ENCODE results near the gene PRDM4. TPM values are rescaled to one million over a fixed set of nuclear protein-coding genes. Genes with fewer than 3 reads are reported as not detected.

Gene PRDM4
- total and polyA plus RNA-seq, 2 donors (not counting 3 experiments of a cell fraction or from before 2014, with no cell fraction given), result 25.6 to 36.8 TPM

- H3K36me3 ChIP-seq (ENCODE audit: control insufficient read depth in 2 of 2, extremely low read depth in 1 of 2, insufficient read depth in 2 of 2, low read length in 2 of 2), result no peaks in the 10 kb centered on the region
- no peaks in the 10 kb centered on the region for H3K9me3 ChIP-seq (replicated peaks; ENCODE audit: control insufficient read depth, insufficient read depth, low read length)
- TF ChIP-seq, protein P1, sequence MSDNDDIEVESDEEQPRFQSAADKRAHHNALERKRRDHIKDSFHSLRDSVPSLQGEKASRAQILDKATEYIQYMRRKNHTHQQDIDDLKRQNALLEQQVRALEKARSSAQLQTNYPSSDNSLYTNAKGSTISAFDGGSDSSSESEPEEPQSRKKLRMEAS (IDR thresholded peaks at IDR 0.05; ENCODE audit: insufficient read depth, insufficient read length), result no peak
- no peak for TF ChIP-seq POLR2AphosphoS5 (IDR thresholded peaks at IDR 0.05; ENCODE audit: insufficient read depth, low read depth, low read length)
- TF ChIP-seq JUN (IDR thresholded peaks at IDR 0.05; ENCODE audit: borderline replicate concordance, insufficient read depth, insufficient read length, low read depth), result no peak
- TF ChIP-seq MYC (IDR thresholded peaks at IDR 0.05; ENCODE audit: low read depth, low read length), result no peak
- no peak for TF ChIP-seq POLR2A (IDR thresholded peaks at IDR 0.05; ENCODE audit: low read depth, low read length)
- no peak for TF ChIP-seq FOS (IDR thresholded peaks at IDR 0.05; ENCODE audit: borderline replicate concordance, insufficient read depth, low read length)
- no peak for TF ChIP-seq CTCF (IDR thresholded peaks at IDR 0.05; ENCODE audit: extremely low read depth in 1 of 2, insufficient read depth in 1 of 2, low read depth in 1 of 2, low read length in 2 of 2)
- no peak for TF ChIP-seq EZH2 (IDR thresholded peaks at IDR 0.05; ENCODE audit: borderline replicate concordance, low read depth, low read length, severe bottlenecking)
- TF ChIP-seq GATA2 (IDR thresholded peaks at IDR 0.05; ENCODE audit: insufficient read depth, insufficient read length, low read depth, low read length), result no peak
- POLR2A ChIA-PET, result no interaction called here
- CTCF ChIA-PET, result interaction anchor here (1.0 kb wide), 1 partner anchor 13 kb away, joined by 3 read pairs; no protein-coding TSS in a partner anchor
- H3K4me1 ChIP-seq (ENCODE audit: control insufficient read depth, extremely low read depth, insufficient read depth, low read length), result no peaks in the 10 kb centered on the region
- no peak overlapping the region for H3K4me3 ChIP-seq (replicated peaks in 1 of 3; ENCODE audit: insufficient read depth in 1 of 3, low read depth in 1 of 3, low read length in 3 of 3)
- no peaks in the 10 kb centered on the region for H4K20me1 ChIP-seq (replicated peaks; ENCODE audit: control insufficient read depth, extremely low read depth, insufficient read depth, low read length)
- dilution Hi-C loops (cut with MboI; ENCODE audit: extremely low pct_ligation_motif_present, low sequenced_read_pairs), result no loop called here
- H3K27ac ChIP-seq (ENCODE audit: insufficient read depth, low read depth, low read length), result no peak overlapping the region
- no peak overlapping the region for H3K4me2 ChIP-seq (ENCODE audit: insufficient read depth, low read length)
- H2AFZ ChIP-seq (ENCODE audit: low read depth, low read length), result no peak overlapping the region
- H3K27me3 ChIP-seq (ENCODE audit: control insufficient read depth in 2 of 2, insufficient read depth in 2 of 2, low read length in 2 of 2), result peaks cover 0 to 4% of the 10 kb centered on the region in 2 experiments
- H3K9me1 ChIP-seq (replicated peaks; ENCODE audit: control insufficient read depth, extremely low read depth, insufficient read depth, low read length), result no peaks in the 10 kb centered on the region
- no peak for FAIRE-seq
- intact Hi-C loops (cut with micrococcal nuclease), result no loop called here
- H3K9ac ChIP-seq (replicated peaks; ENCODE audit: extremely low read depth, insufficient read depth, low read length), result no peak overlapping the region
- no TSS peak for BruUV-seq (replicated peaks)
- DNase-seq (ENCODE audit: low read depth, low spot score), result no peak
- H3K79me2 ChIP-seq (ENCODE audit: control insufficient read depth, insufficient read depth, low read length), result no peaks in the 10 kb centered on the region
Observed at GRCh38 chr12:107782067-107782466, 21.1 kb upstream of the PRDM4 start.
